HG03469 (cell line): ENCODE data around the gene ARAP2.
"Not testable (repeated sequence)": the region's sequence is repeated elsewhere in the genome, so short reads cannot be mapped to it uniquely, and the experiment has no call there.

Experiments
- ATAC-seq: cut with Tn5 transposase; IDR thresholded peaks from one replicate; pipeline ENCODE4 v1.9.1; 2021; ENCODE audit warnings: mild to moderate bottlenecking, moderate library complexity, moderate number of reproducible peaks; ENCODE audit not compliant: unreplicated experiment

ARAP2 gene

DNA sequence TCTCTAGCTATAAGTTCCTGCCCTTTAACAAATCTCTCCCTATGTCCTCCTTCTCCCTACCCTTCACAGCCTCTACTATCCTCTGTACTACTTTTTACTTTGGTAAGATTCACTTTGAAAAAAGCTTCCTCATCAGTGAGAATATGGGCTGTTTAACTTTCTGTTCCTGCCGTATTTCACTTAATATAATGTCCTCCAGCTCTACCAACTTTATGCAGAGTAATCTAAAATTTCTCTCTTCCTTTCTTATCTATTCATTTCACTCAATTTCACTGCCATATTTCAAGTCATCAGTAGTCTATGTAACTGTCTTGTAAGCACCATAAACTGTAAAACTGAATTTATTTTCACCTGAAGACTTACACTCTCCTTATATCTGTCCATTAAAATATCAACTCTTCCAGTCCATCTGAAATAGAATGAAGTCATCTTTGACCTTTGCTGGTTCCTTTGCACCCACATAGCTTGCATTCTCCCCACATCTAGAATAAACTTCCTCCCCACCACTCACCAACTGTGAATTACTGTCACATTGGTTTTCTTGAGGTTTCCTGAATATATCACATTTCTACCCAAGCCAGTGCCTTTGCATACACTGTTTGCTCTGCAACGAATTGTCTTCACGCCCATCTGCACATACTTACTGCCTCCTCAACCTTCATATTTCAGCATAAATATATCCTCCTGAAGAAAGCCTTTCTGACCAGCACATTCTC is 54.6 kb downstream of the ARAP2 start:
- peak; percentile 96 for ATAC-seq

DNA sequence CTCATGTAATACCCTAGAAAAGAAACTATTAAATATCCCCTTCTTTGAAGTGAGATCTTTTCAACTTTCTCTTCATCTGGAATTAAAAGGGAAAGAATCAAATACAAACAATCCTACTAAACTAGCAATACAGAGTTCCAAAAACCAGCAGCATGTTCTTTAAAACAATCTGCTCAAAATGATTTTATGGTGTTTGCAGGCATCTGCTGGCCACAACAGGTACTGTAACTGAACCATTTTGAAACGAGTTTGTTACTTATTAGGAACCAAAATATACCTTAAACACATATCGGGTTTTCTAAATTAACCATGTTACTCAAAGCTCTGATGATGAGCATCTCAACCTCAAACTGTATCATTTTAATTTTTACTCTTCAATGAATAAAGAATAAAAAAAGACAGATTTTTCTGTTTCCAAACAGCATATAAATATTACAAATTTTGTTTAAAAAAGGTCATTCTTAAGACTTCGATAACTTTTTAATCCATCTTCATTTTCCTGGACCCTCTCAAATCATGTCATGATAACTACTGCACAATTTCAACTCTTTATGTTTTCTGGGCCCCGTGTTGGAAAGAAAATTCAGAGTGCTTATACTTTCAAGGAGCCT is 56.5 kb downstream of the ARAP2 start:
- ATAC-seq, result no peak

DNA sequence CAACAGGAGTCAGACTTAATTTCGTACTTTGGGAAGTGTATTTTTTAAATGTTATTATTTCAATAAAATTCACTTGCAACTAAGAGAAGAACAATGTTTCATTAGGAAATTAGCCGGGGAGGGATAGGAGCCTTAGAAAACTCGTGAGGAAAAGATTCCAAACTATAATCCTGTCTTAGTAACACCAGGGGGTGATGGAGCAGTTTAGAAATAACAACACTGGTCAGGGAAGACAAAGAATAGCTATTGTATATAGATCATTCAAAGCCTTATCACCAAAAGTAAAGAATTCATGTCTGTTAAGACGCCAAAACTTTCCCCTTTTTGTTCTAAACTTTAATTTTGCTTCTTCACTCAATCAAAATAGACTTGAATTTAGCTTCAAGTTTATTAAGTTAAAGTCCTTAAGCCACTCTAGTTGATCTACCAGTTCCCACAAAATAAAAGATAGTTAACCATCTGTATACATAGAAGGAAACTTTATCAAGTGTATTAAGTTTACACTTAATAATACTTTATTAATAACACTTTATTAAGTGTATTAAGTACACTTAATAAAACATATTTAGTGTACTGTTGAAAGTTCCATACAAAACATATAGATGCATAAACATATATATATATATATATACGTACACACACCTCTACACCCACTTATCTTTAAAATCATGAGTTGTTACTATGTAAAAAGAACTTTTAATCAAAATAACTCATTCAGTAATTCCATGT is 60.5 kb downstream of the ARAP2 start:
- no peak for ATAC-seq

DNA sequence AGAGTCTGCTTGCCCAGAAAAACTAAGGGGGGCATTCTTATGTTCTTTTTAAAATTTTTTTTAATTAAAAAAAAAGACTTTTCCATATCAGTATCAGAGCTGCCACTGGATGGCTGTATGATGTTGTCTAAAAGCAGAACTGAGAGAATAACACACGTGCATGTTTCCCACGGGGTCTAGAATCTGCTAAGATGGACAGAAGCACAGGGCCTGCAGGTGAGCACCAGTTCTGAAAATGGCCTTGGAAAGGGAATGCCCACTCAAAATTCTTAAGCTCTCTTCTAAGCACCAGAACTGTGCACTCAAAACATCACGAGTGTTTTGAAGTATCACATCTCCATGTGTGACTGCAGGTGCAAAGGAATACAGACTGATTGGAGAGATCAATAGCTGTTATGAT is 61.1 kb downstream of the ARAP2 start:
- ATAC-seq, result no peak

DNA sequence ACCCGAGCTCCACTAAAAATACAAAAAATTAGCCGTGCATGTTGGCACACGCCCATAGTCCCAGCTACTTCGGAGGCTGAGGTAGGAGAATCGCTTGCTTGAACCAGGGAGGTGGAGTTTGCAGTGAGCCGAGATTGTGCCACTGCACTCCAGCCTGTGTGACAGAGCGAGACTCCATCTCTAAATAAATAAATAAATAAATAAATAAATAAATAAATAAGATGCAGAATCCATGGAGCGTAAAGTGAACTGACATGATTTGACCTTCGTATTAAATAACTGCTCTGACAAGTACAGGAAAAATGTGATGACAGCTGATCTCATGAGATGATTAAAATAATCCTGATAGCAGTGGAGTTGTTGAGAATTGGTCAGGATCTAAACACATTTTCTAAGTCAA is 62.0 kb downstream of the ARAP2 start:
- ATAC-seq, result not testable (repeated sequence)

DNA sequence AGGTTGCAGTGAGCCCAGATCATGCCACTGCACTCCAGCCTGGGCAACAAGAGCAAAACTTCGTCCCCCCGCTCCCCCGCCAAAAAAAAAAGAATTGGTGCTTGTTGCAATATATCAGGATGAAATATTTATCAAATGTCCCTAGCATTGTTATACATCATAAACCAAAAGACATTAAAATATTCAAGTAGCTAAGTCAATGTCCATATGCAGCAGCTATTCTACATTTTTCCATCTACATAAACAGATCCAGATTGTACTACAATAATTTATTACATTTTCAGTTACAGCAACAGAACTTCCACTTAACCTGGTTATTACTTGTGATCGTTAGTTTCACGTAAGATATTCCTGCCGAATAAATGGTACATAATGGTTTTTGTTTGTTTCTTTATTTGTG is 64.1 kb downstream of the ARAP2 start:
- no peak for ATAC-seq

DNA sequence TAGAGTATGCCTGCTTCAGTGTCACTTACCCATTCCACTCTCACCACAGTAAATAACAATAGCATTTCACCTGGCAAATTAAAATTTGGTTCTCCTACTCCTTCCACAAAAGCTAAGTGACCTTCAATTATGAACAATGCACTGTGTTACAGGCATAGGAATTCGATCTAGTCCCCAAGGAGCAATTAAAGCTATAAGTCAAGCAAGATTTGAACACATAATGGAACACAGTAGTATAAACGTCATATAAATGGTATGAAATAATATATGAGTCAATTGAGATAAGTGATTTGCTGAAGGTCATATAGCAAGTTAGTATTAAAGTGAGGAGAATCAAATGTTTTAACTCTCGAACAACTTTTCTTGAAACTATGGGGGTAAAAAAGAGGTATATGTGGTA is 65.8 kb downstream of the ARAP2 start:
- ATAC-seq, result no peak

DNA sequence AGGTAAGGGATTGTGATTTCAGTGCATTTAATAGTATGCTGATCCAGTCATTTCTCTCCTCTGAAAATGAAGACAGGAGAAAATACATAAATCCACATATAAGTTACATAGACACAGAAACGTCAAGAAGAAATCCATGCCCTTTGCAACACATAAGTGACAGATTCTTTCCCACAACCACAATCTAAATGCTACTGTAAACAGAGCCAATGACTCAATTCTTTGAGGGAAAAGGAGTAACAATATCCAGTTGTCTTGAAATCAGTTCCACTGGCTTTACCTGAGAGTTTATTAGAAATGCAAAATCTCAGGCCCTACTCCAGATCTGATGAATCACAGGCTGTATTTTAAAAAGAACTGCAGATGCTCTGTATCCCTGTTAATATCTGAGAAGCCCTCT is 66.4 kb downstream of the ARAP2 start:
- ATAC-seq, result no peak

DNA sequence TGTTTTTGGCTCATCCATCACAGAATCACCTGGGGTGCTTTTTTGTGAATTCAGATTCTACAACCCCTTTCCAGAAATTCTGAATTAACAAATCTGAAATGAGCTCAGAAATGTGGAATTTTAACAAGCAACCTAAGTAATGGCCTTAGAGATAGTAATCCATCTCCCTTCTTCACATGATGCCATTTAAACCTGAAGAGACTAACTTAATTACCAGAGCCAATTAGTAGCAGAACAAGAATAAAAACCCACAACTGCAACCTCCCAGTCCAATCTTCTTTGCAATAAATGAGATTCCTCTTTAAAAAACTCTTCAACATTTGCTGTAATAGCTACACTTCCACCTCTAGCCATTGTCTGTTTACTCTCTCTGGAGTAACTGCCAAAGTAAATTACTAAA is 69.7 kb downstream of the ARAP2 start:
- no peak for ATAC-seq

DNA sequence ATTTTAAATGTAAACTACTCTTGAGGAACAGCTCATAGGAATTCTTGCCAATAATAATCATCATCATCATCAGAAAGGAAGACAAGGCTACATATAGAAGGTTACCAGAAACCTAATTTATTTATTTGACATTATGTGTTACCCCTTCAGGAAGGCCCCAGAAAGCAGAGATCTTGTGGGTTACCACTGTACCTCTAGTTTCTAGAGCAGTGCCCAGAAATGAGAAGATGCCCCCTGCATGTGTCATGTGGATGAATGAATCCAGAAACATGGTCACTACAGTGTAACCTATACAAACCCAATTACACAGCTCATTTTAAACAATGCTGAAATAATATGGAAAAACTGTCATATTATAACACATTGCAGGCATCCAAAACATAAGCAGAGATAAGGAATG is 70.4 kb downstream of the ARAP2 start:
- ATAC-seq, result no peak

DNA sequence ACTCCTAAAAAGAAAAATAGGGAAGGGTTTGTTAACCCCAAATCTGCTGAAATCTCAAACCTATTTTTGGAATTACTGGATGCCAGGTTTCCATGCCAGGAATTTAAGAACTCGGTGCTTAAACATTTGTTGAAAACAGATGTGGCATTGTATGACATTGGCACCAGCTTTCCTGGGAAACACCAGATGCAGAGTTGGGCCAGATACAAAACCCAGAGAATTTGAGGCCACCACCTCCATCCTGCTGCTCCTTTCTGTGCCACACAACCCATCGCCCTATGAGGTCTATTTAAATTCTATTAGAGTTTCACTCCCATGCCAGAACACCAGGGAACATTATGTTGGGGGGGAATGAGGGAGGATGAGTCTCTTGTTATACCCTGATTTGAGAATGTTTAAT is 71.7 kb downstream of the ARAP2 start:
- ATAC-seq, result no peak

DNA sequence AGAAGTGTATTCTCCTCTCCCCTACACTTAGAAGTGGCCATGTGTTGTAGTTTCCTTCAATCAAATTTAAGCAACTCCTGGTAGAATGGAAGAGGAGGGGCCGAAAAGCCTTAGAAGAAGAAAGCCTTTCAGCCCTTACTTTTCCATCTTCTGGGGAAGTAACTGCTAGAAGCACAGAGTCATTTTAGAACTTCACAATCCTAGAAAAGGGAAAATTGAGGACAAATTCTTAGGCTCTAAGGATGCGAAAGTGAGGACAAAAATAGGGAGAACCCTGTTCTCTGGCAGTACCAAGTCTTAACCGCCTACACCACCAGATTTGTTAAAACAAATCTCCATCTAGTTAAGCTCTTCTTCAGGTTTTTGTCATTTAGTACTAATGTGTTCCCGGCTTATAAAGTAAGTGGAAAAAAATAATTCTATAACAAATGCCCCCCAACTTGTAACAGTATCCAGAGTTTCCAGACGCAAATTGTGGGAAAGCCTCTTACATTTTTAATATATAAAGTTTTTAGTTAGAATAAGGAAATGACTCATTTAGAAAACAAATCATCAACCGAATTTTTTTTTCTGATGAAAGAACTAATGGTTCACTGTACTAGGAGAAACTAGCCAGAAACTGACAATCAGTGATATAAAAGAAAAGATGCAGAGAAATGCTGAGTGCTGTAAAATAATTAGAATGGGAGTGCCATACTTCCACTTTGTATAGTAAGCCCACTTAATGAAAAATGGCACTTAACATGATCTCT is 76.0 kb downstream of the ARAP2 start:
- ATAC-seq, result no peak

DNA sequence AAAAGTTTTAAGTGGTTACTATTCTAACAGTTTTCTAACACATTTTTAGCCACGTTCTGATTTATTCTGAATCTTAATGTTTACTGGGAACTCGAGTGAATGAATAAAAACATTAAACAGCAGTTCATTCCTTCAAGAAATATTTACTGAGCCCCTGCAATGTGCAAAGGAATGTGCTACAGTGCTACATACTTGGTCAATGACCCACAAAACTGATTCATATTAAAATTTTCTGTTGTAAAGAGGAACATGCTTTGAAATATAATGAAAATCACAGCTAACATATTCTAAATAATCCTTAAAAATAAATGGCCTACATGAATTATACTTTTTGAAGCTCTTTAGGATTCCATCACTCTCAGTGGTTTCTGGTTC is 78.7 kb downstream of the ARAP2 start:
- no peak for ATAC-seq

DNA sequence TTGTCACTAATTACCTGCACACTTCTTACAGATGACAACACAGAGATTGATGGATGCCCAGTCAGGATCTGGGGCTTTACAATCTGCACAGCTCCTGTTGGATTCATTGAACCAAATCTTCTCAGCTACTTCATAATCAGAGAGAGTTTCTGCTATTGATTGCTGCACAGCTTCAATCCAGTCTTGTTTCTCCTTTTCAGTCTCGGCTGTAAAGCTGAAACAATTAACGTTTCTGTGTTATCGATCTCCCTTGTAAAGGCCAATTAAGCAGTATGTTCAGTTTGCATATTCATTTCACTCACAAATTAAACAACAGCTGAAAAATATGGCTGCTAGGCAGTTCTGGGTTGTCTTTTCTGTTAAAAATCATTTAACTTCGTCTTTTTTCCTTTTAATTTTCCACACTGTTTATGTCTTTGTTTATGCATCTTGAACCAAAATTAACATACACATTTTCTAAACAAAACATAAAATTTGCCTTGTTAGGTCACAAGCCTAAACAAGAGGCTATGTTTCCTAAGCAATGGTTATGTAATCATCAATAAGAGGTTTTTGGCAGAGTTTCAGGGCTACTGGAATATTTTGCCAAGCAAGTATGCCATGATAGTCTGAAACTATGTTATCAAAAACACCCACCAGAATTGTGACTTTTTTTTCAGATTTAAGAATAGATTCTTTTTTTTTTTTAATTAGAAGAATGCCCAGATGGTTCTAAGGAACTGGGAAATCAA is 79.2 kb downstream of the ARAP2 start:
- no peak for ATAC-seq

DNA sequence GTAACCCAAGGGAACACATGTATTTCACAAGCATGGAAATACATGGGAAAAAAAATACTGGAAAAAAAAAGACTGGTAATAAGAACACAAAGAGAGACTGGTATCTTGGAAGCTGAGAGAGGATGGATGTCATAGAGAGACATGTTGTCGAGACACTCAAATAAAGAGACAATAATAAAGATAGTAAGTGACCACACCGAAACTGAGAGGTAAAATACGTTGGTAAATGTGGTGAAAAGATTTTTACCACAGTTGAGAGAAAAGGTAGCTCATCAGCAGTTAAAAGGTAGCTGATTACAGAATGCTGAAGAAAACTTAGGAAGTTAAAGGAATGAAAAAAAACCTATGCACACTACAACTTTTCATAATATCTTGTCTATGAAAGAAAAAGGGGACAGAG is 81.1 kb downstream of the ARAP2 start:
- no peak for ATAC-seq

DNA sequence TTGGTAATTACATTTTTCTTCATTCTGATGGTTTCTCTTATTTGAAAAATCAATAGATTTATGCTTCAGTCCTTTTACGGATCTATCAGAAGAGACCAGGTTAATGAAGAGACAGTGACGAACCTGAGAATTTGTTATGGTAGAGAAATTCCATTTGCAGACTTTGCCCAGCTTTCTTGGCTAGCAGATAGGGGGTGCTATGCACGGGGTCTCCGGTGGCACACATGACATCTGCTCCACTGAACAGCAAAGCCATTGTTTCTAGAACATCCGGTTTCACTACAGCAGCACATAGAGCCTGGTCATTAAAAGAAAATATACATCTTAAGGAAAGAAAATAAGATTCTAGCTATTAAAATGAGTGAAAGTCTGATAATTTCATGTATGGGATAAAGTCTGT is 85.1 kb downstream of the ARAP2 start:
- ATAC-seq, result no peak

DNA sequence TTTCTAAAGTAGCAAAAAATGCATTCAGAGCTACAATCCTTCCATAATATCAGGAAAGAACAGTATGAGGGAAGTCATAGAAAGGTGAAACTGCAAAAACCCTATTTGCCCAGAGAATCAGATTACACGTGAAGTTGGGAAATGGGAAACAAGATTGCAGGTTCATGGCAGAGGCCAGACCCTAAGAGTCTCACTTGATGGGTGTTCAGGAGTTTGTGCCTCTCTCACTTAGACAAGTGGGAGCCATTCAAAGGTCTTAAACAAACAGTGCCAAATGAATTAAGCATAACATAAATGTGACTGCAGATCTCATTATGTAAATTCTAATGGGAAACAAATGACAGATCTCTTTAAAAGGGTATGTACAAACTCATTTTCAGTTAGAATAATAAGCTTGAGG is 91.6 kb downstream of the ARAP2 start:
- no peak for ATAC-seq

DNA sequence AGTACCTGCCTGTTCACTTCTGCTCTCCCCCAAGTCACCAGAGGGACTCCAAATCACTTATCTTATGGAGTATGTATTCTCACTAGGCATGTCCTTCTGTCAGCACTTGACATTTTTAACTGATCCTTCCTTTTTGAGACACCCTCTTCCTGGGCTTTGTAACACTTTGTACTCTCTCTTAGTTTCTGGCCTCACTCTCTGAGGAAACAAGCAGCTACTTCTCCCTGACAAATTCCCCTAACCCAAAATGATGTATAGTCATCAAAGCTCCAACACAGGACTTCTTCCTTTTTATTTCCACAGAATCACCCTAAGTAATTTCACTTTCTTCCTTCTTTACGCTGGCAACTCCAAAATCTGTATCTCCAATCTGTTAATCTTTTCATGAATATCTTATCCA is 101.8 kb downstream of the ARAP2 start:
- no peak for ATAC-seq

DNA sequence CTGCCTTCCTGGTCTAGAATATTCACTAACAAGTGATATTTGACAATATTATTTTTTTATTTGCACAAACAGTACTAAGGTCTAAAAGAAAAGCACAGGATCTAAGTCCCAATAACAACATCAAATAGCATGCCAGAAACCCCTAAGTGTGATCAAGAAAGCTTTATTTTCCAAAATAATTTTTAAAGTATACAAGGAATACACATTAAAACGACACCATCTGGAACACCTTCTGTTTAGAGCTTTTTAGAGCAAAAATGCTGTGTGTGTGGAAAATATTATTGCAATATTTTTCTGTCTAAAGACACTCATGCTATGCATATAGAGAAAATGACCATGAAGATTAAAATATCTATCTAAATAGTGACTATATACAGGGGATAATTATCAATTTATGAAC is 103.1 kb downstream of the ARAP2 start:
- ATAC-seq, result no peak

DNA sequence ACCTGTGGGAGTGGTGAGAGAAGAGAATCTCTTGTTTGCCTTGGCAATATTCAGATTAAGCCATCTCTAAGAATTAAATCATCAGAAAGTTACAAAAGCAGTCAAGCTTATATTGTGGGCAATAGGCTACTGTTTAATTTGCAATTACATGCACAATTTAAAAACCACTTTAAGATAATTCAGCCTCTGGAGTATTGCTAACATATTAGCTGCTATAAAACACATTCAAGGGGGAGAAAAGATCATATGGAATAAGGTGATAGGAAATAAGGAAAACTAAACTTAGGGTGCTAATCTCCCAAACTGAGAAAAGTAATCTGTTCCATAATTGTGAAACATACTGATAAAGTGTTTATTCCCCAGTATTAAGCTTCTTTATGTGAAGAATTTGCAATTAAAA is 103.9 kb downstream of the ARAP2 start:
- ATAC-seq, result no peak

DNA sequence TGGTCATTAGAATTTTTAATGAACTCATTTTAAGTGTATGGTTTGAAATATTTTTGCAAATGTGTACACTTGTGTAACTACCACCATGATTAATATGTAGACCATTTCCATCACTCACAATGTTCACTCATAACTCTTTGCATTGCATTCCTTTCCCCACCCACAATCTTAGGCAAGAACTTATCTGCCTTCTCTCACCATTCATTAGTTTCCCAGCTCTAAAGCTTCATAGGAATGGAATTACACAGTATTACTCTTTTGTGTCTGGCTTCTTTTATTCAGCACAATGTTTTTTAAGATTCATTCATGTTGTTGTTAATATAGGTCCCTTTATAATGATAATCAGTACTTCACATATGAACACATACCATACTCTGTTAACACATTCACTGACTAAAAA is 106.1 kb downstream of the ARAP2 start:
- ATAC-seq, result no peak
